ENCODE results near the gene SFT2D3. TPM values are rescaled to one million over a fixed set of nuclear protein-coding genes. Genes with fewer than 3 reads are reported as not detected.

The SFT2D3 gene
- total RNA-seq (1 to 10 TPM; 4.7 to 6.8 TPM), polyA plus RNA-seq (ENCODE audit: insufficient read length in 6 of 6) (under 1 TPM in 2 of 6 donors, not detected in 4; 0.56 to 1.00 TPM)
- long read RNA-seq, donor 1, transcript SFT2D3-201 (1 exons, 3,735 nt): major isoform, 70 of 70 reads
- long read RNA-seq, donor 1, partial matches to known transcripts: 0 of 70 reads
- long read RNA-seq, donor 1, other reads (novel, unspliced or antisense): 0 of 70 reads
- long read RNA-seq, donor 2, transcript SFT2D3-201 (1 exons, 3,735 nt): major isoform, 56 of 56 reads
- long read RNA-seq, donor 2, partial matches to known transcripts: 0 of 56 reads
- long read RNA-seq, donor 2, other reads (novel, unspliced or antisense): 0 of 56 reads
- long read RNA-seq, donor 3, transcript SFT2D3-201 (1 exons, 3,735 nt): major isoform, 36 of 62 reads
- long read RNA-seq, donor 3, partial matches to known transcripts: 26 of 62 reads
- long read RNA-seq, donor 3, other reads (novel, unspliced or antisense): 0 of 62 reads
- long read RNA-seq, donor 4, partial matches to known transcripts: 0 of 1 reads
- long read RNA-seq, donor 4, other reads (novel, unspliced or antisense): 0 of 1 reads
- long read RNA-seq, donor 5, transcript SFT2D3-201 (1 exons, 3,735 nt): major isoform, 59 of 59 reads
- long read RNA-seq, donor 5, partial matches to known transcripts: 0 of 59 reads
- long read RNA-seq, donor 5, other reads (novel, unspliced or antisense): 0 of 59 reads
- long read RNA-seq, donor 6, transcript SFT2D3-201 (1 exons, 3,735 nt): major isoform, 37 of 37 reads
- long read RNA-seq, donor 6, partial matches to known transcripts: 0 of 37 reads
- long read RNA-seq, donor 6, other reads (novel, unspliced or antisense): 0 of 37 reads
- long read RNA-seq, donor 7, transcript SFT2D3-201 (1 exons, 3,735 nt): major isoform, 21 of 21 reads
- long read RNA-seq, donor 7, partial matches to known transcripts: 0 of 21 reads
- long read RNA-seq, donor 7, other reads (novel, unspliced or antisense): 0 of 21 reads
- long read RNA-seq, donor 8, transcript SFT2D3-201 (1 exons, 3,735 nt): major isoform, 31 of 31 reads
- long read RNA-seq, donor 8, partial matches to known transcripts: 0 of 31 reads
- long read RNA-seq, donor 8, other reads (novel, unspliced or antisense): 0 of 31 reads
- long read RNA-seq, donor 9, partial matches to known transcripts: 0 of 3 reads
- long read RNA-seq, donor 9, other reads (novel, unspliced or antisense): 0 of 3 reads
- long read RNA-seq, donor 10, transcript SFT2D3-201 (1 exons, 3,735 nt): major isoform, 12 of 12 reads
- long read RNA-seq, donor 10, partial matches to known transcripts: 0 of 12 reads
- long read RNA-seq, donor 10, other reads (novel, unspliced or antisense): 0 of 12 reads
- long read RNA-seq, donor 11, transcript SFT2D3-201 (1 exons, 3,735 nt): major isoform, 32 of 57 reads
- long read RNA-seq, donor 11, partial matches to known transcripts: 25 of 57 reads
- long read RNA-seq, donor 11, other reads (novel, unspliced or antisense): 0 of 57 reads
- long read RNA-seq, donor 12, transcript SFT2D3-201 (1 exons, 3,735 nt): major isoform, 28 of 65 reads
- long read RNA-seq, donor 12, partial matches to known transcripts: 37 of 65 reads
- long read RNA-seq, donor 12, other reads (novel, unspliced or antisense): 0 of 65 reads

DNA sequence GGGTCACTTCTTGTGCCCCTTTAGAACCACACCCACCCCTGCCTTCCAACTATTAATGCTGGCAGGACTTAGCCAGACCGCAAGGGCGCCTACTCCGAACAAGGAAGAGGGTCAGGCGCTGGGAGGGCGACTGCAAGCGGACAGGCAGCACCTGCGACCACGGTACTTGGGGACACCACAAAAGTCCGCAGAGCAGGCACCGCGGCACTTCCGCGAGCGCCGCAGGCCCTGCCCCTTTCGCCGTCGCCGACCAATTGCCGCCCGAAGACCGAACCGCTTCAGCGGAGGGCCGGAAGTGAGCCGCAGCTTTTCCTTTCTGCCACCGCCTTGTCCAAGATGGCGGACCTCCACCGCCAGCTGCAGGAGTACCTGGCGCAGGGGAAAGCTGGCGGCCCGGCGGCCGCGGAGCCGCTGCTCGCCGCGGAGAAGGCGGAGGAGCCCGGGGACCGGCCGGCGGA is at the start of gene SFT2D3:
Gene SFT2D3, plus strand, starts transcription at position 305 of the 458 bp plus-strand sequence. Its CDS starts 32 bp downstream, at position 337.
- H3K36me3 ChIP-seq: peaks cover 0 to 14% of the 10 kb centered on the region in 2 donors
- DNase-seq: peak; percentile 87 to 98 (median 95)
- ATAC-seq: peak; percentile 90
- no peaks in the 10 kb centered on the region for H3K9me3 ChIP-seq
- TF ChIP-seq, protein P1, sequence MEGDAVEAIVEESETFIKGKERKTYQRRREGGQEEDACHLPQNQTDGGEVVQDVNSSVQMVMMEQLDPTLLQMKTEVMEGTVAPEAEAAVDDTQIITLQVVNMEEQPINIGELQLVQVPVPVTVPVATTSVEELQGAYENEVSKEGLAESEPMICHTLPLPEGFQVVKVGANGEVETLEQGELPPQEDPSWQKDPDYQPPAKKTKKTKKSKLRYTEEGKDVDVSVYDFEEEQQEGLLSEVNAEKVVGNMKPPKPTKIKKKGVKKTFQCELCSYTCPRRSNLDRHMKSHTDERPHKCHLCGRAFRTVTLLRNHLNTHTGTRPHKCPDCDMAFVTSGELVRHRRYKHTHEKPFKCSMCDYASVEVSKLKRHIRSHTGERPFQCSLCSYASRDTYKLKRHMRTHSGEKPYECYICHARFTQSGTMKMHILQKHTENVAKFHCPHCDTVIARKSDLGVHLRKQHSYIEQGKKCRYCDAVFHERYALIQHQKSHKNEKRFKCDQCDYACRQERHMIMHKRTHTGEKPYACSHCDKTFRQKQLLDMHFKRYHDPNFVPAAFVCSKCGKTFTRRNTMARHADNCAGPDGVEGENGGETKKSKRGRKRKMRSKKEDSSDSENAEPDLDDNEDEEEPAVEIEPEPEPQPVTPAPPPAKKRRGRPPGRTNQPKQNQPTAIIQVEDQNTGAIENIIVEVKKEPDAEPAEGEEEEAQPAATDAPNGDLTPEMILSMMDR (IDR thresholded peaks at IDR 0.05): no peak
- H3K4me1 ChIP-seq: peaks cover 17 to 47% of the 10 kb centered on the region in 2 donors
- H3K27ac ChIP-seq: peak within 1 kb of the TSS; percentile 97 to 99
- no peaks in the 10 kb centered on the region for H3K27me3 ChIP-seq
- intact Hi-C loops (cut with DNase I): no loop called here
- H3K4me3 ChIP-seq: peak within 1 kb of the TSS; percentile 52 to 62

DNA sequence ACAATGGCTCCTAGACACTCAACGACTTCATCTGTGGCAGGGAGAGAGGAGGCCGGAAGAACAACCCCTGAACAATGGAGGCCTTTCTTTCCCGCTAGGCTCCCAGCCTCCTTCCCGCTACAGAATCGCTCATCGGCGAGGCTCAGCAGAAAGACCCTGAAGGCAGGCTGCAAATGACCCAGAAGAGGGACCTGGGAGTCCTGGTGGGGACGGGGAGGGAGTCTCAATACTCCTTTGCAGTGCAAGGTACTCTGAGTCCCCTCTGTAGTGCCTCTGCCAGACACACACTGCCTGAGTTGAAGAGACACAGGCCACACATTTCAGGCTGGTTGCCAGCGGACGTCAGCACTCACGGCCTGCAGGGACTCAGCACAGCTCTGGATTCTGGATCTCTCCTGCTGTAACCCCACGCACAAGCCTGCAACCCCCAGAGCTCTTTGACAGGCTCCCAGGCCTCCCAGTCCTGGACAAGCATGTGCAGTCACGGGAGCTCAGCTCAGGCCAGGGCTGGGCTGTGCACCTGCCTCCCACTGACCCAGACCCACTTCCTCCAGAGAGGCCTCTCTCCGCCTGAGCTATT is 49.2 kb upstream of the SFT2D3 start:
- TF ChIP-seq, protein P1 (IDR thresholded peaks at IDR 0.05): no peak
- H3K27me3 ChIP-seq: no peaks in the 10 kb centered on the region
- H3K9me3 ChIP-seq: no peaks in the 10 kb centered on the region
- H3K27ac ChIP-seq: peak overlapping the region in 1 of 2 donors; percentile 11
- intact Hi-C loops (cut with DNase I): no loop called here
- no peak for ATAC-seq
- peaks cover 4 to 37% of the 10 kb centered on the region in 2 donors for H3K4me1 ChIP-seq
- H3K36me3 ChIP-seq: peaks cover 0 to 27% of the 10 kb centered on the region in 2 donors
- H3K4me3 ChIP-seq: no peak overlapping the region
- peak in 2 of 4 donors; percentile 45 to 59 for DNase-seq

DNA sequence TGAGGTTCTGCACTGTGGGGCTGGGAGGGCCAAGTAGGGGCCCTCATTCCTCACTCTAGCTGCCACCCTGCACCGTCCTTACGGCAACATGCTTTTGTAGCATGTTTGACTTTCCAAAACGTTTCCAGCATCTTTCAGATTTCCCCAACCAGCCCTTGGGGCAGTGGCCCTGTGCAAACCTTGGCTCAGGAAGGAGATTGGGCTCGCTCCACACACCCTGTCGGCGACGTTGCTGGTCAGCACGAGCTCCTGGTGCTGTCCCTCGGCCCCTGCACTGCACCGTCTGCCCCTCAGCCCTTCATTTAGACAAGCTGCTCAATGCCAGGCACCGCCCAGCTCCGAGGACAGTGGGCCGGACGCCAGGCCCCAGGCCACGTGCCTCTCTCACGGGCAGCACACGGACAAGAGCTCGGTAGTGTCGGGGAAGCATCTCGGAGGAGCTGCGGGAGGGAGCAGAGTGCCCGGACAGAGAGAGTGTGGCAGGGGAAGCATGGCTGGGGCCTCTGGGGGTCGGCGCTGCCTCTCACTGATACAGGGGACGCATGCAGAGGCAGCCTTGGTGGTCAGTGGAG is 48.4 kb upstream of the SFT2D3 start:
- H3K4me3 ChIP-seq: no peak overlapping the region
- no peaks in the 10 kb centered on the region for H3K9me3 ChIP-seq
- TF ChIP-seq, protein P1 (IDR thresholded peaks at IDR 0.05): no peak
- peaks cover 4 to 28% of the 10 kb centered on the region in 2 donors for H3K4me1 ChIP-seq
- H3K27me3 ChIP-seq: no peaks in the 10 kb centered on the region
- H3K27ac ChIP-seq: peak overlapping the region in 1 of 2 donors; percentile 11
- intact Hi-C loops (cut with DNase I): no loop called here
- H3K36me3 ChIP-seq: peaks cover 0 to 27% of the 10 kb centered on the region in 2 donors
- DNase-seq (peak in 1 of 4 donors; percentile 55), ATAC-seq (no peak)

All from left lung (tissue), 14 donors.